H54 (cell line): ENCODE data around the gene ATRN.
"Not testable (repeated sequence)": the region's sequence is repeated elsewhere in the genome, so short reads cannot be mapped to it uniquely, and the experiment has no call there.

Experiments
- DNase-seq: peaks from one replicate; pipeline ENCODE4 v3.0.0; 2011; ENCODE audit warnings: low spot score, mixed read lengths; ENCODE audit not compliant: insufficient read length
- FAIRE-seq: peaks from 3 replicates; lab custom pipeline; 2011; peaks lifted over from hg19 to GRCh38; lab: Jason Lieb, UNC
- POLR2A ChIP-seq: IDR thresholded peaks from 2 replicates; pipeline ENCODE4 v1.6.1; 2011; ENCODE audit warnings: low read depth, mild to moderate bottlenecking, low read length

Gene ATRN

GRCh38 chr20:3452690-3453089 lies 18.1 kb upstream of the ATRN start:
- TF ChIP-seq POLR2A, result no peak
- no peak for FAIRE-seq
- DNase-seq, result no peak

- no peak for TF ChIP-seq POLR2A
- FAIRE-seq, result no peak
- DNase-seq, result no peak
These were observed 16.0 kb upstream of the ATRN start for GRCh38 chr20:3454831-3455230.

GRCh38 chr20:3456648-3457047 lies 14.2 kb upstream of the ATRN start:
- FAIRE-seq (no peak), DNase-seq (no peak)
- no peak for TF ChIP-seq POLR2A

DNA sequence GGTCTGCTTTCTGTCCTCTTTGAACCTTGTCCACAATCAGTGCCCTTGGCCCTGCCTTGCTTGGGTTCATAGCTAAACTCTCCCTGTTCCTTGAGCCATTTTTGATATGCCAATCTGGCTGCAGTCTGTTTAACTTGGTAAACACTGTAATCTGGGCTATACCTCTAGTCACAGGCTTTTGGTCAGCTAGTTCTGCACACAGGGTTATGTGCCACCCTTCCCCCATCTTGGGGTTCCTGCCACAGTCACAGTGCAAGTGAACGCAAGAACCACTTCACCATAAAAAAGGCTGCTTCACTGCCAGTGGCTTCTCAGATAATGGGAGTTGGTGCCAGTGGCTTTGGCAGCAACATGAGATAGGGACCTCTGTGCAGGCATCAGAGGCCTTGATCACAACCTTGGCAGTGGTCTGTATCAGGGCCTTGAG lies 10.9 kb upstream of the ATRN start:
- FAIRE-seq, result no peak
- no peak for DNase-seq
- TF ChIP-seq POLR2A, result no peak

DNA sequence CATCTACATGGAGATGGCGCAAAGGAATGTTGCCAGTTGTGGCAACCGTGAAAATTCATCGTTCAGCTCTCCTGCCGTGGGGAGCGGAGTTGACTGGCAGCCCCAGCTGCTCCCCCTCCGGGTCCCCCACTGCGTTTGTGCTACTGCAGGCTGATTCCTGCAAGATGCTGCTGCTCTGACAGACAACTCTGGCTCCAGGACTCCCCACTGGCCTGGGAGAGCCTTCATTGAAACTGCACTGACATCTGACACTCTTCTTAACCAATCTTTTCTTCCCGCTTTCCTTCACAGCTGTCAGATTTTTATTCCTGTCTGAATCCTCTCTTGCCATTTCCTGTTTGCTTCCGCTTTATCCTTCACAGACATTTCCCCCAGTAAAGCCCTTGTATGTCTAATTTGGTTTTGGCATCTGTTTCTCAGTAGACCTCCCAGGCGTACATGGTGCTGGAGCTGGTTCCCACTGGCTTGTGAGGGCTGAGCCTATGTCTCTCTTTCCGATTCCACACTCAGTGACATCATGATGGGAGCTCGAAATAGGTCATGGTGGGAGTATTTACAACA lies 9.5 kb upstream of the ATRN start:
- TF ChIP-seq POLR2A, result no peak
- DNase-seq, result no peak
- FAIRE-seq, result no peak

DNA sequence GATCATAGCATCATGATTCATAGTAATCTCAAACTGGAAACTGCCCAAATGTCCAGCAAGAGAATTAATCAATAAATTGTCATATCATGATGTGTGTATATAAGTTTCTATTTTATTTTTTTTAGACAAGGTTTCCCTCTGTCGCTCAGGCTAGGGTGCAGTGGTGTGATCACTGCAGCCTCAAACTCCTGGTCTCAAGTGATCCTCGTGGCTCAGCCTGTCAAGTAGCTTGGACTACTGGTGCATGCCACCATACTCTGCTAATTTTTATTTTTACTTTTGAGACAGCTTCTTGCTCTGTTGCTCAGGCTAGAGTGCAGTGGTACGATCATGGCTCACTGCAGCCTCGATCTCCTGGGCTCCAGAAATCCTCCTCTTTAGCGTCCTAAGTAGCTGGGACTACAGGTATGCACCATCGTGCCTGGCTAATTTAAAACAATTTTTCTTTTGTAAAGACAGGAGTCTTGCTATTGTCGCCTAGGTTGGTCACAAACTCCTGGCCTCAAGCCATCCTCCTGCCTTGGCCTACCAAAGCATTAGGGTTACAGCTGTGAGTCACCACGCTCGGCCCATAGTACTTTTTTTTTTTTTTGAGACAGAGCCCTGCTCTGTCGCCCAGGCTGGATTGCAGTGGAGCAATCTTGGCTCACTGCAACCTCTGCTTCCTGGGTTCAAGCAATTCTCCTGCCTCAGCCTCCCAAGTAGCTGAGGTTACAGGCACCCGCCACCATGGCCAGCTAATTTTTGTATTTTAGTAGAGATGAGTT lies 8.7 kb upstream of the ATRN start:
- no peak for TF ChIP-seq POLR2A
- FAIRE-seq, result no peak
- DNase-seq, result no peak

- FAIRE-seq (no peak), DNase-seq (no peak)
- no peak for TF ChIP-seq POLR2A
These were observed 6.7 kb upstream of the ATRN start for GRCh38 chr20:3464166-3464565.

DNA sequence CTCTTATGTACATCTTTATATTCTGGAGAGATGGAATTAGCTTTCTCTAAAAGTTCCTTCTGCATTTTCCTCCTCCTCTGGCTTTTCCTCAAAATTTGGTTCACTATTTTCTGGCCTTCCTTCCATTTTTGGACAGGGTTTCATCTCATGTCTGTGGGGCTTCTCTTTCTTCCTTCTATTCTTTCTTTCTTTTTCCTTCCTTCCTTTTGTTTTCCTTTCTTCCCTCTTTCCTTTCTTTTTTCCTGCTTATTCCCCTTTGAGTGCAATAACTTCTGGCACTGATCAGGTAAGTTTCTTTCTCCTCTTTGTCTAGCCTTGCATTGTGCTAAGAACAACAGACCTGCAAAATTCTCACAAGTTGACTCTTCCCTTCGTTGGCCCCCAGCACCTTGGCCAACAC lies 5.5 kb upstream of the ATRN start:
- no peak for DNase-seq
- FAIRE-seq, result no peak
- TF ChIP-seq POLR2A, result no peak

GRCh38 chr20:3470208-3470626 lies 601 bp upstream of the ATRN start:
- FAIRE-seq, result no peak
- no peak for TF ChIP-seq POLR2A
- DNase-seq, result no peak

GRCh38 chr20:3471397-3472021 lies 691 bp downstream of the ATRN start:
- no peak for DNase-seq
- FAIRE-seq, result no peak
- TF ChIP-seq POLR2A, result no peak

DNA sequence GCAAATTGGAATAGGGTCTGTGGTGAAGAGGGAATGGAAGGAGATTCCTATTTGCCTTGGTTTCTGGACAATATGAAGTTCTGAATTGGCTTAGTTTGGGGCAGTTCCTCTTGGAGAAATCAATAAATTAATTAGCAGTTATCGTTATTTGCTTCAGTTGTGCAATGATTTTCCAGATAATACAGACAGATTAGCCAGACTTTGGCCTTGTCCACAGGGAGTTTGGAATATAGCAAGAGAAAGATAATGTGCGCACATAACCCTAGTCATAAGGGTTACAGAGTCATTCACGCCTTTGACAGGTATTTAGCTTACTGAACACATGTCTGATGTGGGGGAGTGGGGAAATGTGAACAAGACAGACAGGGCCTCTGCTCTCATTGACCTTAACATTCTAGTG lies 1.3 kb downstream of the ATRN start:
- no peak for TF ChIP-seq POLR2A
- FAIRE-seq (no peak), DNase-seq (no peak)

DNA sequence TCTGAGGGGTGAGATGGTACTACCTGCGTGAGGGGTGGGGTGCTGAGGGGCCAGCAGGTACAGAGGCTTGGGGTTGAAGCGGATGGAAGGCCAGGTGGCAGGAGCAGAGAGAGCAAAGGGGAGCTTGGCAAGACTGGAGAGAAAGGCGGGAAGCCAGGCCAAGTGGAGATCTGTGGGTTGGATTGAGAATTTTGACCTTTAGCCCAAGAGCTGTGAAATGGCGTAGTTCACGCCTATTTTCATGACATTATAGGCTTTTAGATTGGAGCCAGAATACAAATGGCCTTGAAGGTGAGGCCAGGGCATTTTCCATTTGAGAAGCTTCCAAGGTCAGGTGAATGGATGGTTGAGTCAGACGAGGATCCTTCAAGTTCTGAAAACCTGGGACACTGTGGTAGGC lies 2.5 kb downstream of the ATRN start:
- FAIRE-seq, result no peak
- no peak for TF ChIP-seq POLR2A
- DNase-seq, result no peak

GRCh38 chr20:3473944-3474343 lies 3.1 kb downstream of the ATRN start:
- TF ChIP-seq POLR2A, result no peak
- DNase-seq, result no peak
- FAIRE-seq, result no peak

- not testable (repeated sequence) for DNase-seq, FAIRE-seq
These were observed 6.4 kb downstream of the ATRN start for GRCh38 chr20:3477003-3477860.
